Stimulated activated naive B cell treated with anti-CD40 and anti-IgM and Interleukin-4, amounts not matched to agents 10 μg/mL and 1 μg/mL and 100 μg/mL, for 72 hours (primary cell): Measurements from ENCODE around the gene MMP1.

Experiments
- ATAC-seq, 2 donors: fragments of 150-1000 bp; cut with Tn5 transposase; replicated peaks; 2 replicates each; pipeline ENCODE4 v1.10.0; 2021; ENCODE audit warnings: moderate library complexity in 1 of 2
- DNase-seq: peaks from one replicate; pipeline ENCODE4 v3.0.0; 2021
- H3K27ac Mint-ChIP-seq: one replicate; pipeline ENCODE4 v1.8.0; 2022; ENCODE audit warnings: mild to moderate bottlenecking, mixed read lengths
- H3K27me3 Mint-ChIP-seq, 2 donors: one replicate each; pipeline ENCODE4 v1.8.0; 2022; ENCODE audit warnings: mixed read lengths in 2 of 2
- H3K36me3 Mint-ChIP-seq, 2 donors: one replicate each; pipeline ENCODE4 v1.8.0; 2022; ENCODE audit warnings: mixed read lengths in 2 of 2, mild to moderate bottlenecking in 1 of 2
- H3K4me1 Mint-ChIP-seq, 2 donors: one replicate each; pipeline ENCODE4 v1.8.0; 2022; ENCODE audit warnings: mixed read lengths in 2 of 2, mild to moderate bottlenecking in 1 of 2
- H3K4me3 Mint-ChIP-seq, 2 donors: one replicate each; pipeline ENCODE4 v1.8.0; 2022; ENCODE audit warnings: mild to moderate bottlenecking in 2 of 2, mixed read lengths in 2 of 2, moderate library complexity in 1 of 2
- H3K9me3 Mint-ChIP-seq, 2 donors: one replicate each; pipeline ENCODE4 v1.8.0; 2022; ENCODE audit warnings: mixed read lengths in 2 of 2, mild to moderate bottlenecking in 1 of 2

The MMP1 gene

DNA sequence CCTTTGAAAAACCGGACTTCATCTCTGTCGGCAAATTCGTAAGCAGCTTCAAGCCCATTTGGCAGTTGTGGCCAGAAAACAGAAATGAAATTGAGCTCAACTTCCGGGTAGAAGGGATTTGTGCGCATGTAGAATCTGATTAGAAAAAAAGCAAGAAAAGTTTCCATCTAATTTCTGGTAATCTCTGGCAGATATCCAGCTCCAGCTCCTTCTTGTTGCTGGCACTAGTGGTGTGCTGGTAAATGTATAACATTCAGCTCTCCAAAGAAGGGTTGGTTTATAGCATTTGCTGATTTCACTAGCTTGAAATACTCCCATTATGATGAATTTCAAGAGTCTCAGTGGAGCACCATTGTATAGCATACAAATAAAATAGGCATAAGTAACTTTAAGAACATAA, 5.4 kb downstream of the MMP1 start:
- DNase-seq (no peak), ATAC-seq (no peak)
- Mint-ChIP-seq H3K27ac (no peak overlapping the region), H3K27me3 (peaks cover 0 to 5% of the 10 kb centered on the region in 2 donors), H3K36me3 (no peaks in the 10 kb centered on the region), H3K4me1 (peaks cover 0 to 6% of the 10 kb centered on the region in 2 donors), H3K4me3 (no peak overlapping the region), H3K9me3 (no peaks in the 10 kb centered on the region)

DNA sequence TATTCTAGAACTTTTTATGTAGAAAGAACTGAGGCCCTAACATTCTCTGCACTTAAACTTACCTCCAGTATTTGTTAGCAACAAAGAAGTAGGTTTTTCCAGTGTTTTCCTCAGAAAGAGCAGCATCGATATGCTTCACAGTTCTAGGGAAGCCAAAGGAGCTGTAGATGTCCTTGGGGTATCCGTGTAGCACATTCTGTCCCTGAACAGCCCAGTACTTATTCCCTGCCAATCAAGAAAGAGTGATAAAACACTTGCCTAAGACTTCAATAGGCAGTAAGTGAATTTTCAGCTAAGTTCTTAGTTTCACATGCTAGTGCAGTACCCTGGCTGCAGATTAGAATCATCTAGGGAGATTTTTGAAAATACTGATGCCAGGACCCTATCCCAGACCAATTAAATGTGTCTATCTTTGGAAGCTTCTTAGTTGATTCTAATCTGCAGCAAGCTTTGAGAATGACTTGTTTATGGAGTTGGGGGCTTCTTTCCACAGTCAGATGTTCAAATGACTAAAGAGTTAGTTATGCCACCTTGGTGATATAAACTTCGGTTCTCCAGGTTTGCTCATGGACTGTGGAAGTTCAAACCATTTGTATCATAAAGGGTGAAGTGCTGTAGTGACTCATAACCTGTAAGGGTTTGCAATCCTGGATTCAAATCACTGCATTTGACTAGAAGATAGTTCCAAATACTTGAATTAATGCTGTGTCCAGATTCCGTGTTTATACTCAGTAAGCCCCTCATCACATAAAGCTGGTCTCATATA, 6.5 kb downstream of the MMP1 start:
- Mint-ChIP-seq H3K9me3 (no peaks in the 10 kb centered on the region), H3K4me1 (peaks cover 0 to 6% of the 10 kb centered on the region in 2 donors), H3K4me3 (no peak overlapping the region), H3K36me3 (no peaks in the 10 kb centered on the region), H3K27ac (no peak overlapping the region), H3K27me3 (peaks cover 0 to 5% of the 10 kb centered on the region in 2 donors)
- DNase-seq (no peak), ATAC-seq (no peak)

DNA sequence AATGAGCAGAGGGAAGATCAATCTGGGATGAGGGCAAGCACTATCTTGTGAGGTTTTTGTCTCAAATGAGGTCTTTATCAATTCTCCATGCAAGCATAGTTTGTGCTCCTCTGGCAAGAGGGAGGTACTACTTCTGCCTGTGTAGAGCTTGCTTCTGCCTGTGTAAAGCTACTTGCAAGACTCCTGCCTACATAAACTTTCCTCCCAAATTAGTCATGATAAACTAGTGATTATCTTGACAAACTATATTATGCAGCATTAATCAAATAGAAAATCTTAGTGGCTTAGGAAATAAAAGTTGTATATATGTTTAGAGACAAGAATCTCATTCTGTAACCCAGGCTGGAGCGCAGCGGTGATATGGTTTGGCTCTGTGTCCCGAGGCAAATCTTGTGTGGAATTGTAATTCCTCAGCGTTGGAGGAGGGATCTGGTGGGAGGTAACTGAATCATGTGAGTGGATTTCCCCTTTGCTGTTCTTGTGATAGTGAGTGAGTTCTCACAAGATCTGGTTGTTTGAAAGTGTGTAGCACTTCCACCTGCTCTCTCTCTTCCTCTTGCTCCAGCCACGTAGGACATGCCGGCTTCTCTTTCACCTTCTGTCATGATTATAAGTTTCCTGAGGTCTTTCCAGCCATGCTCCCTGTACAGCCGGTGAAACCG, 9.5 kb downstream of the MMP1 start:
- H3K4me3 Mint-ChIP-seq, result no peak overlapping the region

DNA sequence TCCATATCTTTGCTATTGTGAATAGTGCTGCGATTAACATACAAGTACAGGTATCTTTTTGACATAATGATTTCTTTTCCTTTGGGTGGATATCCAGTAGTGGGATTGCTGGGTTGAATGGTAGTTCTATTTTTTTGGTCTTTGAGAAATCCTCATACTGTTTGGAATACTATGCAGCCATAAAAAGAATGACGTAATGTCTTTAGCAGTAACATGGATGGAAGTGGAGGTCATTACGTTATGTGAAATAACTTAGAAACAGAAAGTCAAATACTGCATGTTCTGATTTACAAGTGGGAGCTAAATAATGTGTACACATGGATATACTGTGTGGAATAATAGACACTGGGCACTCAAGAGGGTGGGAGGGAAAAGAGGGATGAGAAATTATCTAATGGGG, 13.6 kb downstream of the MMP1 start:
- no peak for DNase-seq
- Mint-ChIP-seq H3K36me3 (no peaks in the 10 kb centered on the region), H3K27me3 (peaks cover 11 to 19% of the 10 kb centered on the region in 2 donors), H3K4me1 (no peaks in the 10 kb centered on the region), H3K27ac (no peak overlapping the region), H3K9me3 (peaks cover 0 to 3% of the 10 kb centered on the region in 2 donors), H3K4me3 (no peak overlapping the region)
- ATAC-seq, result no peak

More for the DNA sequence above, 9.5 kb downstream of the MMP1 start:
- DNase-seq (no peak), ATAC-seq (no peak)
- Mint-ChIP-seq H3K27me3 (peaks cover 4 to 9% of the 10 kb centered on the region in 2 donors), H3K4me1 (no peaks in the 10 kb centered on the region), H3K9me3 (peaks cover 0 to 3% of the 10 kb centered on the region in 2 donors), H3K27ac (no peak overlapping the region), H3K36me3 (no peaks in the 10 kb centered on the region)

DNA sequence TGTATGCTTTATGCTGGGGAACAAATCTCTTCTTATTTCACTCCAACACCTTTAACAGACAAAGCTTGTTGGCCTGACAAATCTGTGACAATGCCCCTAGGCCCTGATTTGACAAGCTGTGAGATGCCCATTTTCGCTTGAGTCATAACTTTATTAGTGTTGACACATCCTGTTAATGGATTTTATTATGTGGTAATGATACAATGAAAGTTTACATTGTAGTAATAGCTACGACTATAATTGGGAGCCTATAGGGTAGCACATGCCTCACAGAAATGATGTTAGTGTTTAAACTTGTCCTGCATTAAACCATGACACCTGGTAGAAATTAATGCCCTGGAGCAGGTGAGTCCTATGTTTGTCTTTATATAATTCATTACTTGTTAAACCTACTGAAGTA, 14.2 kb downstream of the MMP1 start:
- H3K9me3 Mint-ChIP-seq, result peaks cover 0 to 3% of the 10 kb centered on the region in 2 donors
- H3K4me3 Mint-ChIP-seq, result no peak overlapping the region
- DNase-seq, result no peak
- no peak overlapping the region for H3K27ac Mint-ChIP-seq
- H3K27me3 Mint-ChIP-seq, result peaks cover 11 to 16% of the 10 kb centered on the region in 2 donors
- no peak for ATAC-seq
- no peaks in the 10 kb centered on the region for H3K36me3 Mint-ChIP-seq
- no peaks in the 10 kb centered on the region for H3K4me1 Mint-ChIP-seq

DNA sequence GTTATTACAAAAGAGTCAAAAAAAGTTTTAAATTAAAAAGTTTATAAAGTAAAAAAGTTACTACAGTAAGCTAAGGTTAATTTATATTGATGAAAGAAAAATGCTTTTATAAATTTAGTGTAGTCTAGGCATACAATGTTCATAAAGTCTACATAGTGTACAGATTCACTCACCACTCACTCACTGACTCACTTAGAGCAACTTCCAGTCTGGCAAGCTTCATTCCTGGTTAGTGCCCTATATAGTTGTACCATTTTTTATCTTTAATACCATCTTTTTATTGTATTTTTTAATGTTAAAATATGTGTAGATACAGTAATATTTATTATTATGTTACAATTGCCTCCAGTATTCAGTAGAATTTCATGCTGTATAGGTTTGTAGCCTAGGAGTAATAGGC, 14.9 kb downstream of the MMP1 start:
- Mint-ChIP-seq H3K27ac (no peak overlapping the region), H3K9me3 (peaks cover 0 to 3% of the 10 kb centered on the region in 2 donors), H3K4me1 (no peaks in the 10 kb centered on the region), H3K4me3 (no peak overlapping the region), H3K36me3 (no peaks in the 10 kb centered on the region), H3K27me3 (peaks cover 11 to 16% of the 10 kb centered on the region in 2 donors)
- no peak for ATAC-seq
- no peak for DNase-seq

DNA sequence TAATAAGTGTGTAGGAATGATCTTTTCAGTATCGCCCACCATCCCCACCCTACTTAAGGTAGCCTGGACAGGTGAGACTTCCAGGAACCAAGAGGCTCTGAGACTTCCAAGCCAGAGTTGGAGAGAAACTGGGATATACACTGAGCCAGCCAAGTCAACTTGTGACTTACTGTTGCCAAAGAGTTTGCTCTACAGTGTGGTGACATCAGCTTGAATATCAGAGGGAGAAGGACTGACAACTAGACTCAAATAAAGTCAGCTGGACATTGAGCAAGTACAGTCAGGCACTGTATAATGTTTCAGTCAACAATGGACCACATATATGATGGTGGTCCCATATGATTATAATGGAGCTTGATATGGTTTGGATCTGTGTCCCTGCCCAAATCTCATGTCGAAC, 16.3 kb downstream of the MMP1 start:
- Mint-ChIP-seq H3K27ac (no peak overlapping the region), H3K36me3 (no peaks in the 10 kb centered on the region), H3K27me3 (peaks cover 11 to 16% of the 10 kb centered on the region in 2 donors), H3K9me3 (peaks cover 0 to 3% of the 10 kb centered on the region in 2 donors), H3K4me3 (no peak overlapping the region), H3K4me1 (no peaks in the 10 kb centered on the region)
- ATAC-seq (no peak), DNase-seq (no peak)

DNA sequence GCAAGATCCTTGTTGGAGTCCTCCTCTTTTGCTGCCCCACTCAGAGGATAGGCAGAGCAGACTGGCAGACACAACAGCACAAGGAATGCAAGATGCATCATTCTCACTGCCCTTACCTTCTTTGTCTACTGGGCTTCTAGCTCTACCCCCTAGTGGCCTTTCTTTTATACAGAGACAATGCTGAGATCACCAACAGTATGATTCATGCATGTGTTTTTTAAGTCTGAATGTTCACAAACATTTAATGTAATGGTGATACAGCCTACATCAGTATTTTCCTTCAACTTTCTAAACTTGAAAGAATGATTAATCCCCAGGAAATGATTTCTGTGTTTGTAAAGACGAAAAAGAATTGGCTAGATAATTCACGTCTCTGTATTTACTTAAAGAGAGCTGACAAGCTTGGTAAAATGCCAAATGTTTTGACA, 17.5 kb downstream of the MMP1 start, which contains the start of gene MMP10:
Gene MMP10 (minus strand): TSS at position 138 of the 428 bp plus-strand sequence. CDS start 37 bp downstream, at position 101.
- DNase-seq, result no peak
- peaks cover 11 to 16% of the 10 kb centered on the region in 2 donors for H3K27me3 Mint-ChIP-seq
- H3K27ac Mint-ChIP-seq, result no peak within 1 kb of the TSS
- H3K9me3 Mint-ChIP-seq, result peaks cover 0 to 3% of the 10 kb centered on the region in 2 donors
- no peak within 1 kb of the TSS for H3K4me3 Mint-ChIP-seq
- H3K36me3 Mint-ChIP-seq, result no peaks in the 10 kb centered on the region
- no peaks in the 10 kb centered on the region for H3K4me1 Mint-ChIP-seq
- ATAC-seq, result peak in 1 of 2 donors; percentile 47

DNA sequence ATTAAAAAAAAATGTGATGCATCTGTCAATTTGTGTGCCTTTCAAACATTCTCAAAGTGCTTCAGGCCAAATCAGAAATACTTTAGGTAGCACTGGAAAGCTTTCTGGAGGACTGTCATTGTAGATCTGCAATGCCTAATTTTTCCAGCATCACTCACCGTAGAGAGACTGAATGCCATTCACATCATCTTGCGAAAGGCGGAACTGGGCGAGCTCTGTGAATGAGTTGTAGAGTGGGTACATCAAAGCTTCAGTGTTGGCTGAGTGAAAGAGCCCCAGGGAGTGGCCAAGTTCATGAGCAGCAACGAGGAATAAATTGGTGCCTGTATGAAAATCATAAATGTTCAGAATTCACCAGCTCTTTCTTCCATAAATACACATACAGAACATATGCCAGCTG, 21.5 kb downstream of the MMP1 start:
- no peak overlapping the region for H3K27ac Mint-ChIP-seq
- no peaks in the 10 kb centered on the region for H3K4me1 Mint-ChIP-seq
- peaks cover 11 to 16% of the 10 kb centered on the region in 2 donors for H3K27me3 Mint-ChIP-seq
- ATAC-seq (no peak), DNase-seq (no peak)
- no peak overlapping the region for H3K4me3 Mint-ChIP-seq
- H3K9me3 Mint-ChIP-seq, result no peaks in the 10 kb centered on the region
- no peaks in the 10 kb centered on the region for H3K36me3 Mint-ChIP-seq

DNA sequence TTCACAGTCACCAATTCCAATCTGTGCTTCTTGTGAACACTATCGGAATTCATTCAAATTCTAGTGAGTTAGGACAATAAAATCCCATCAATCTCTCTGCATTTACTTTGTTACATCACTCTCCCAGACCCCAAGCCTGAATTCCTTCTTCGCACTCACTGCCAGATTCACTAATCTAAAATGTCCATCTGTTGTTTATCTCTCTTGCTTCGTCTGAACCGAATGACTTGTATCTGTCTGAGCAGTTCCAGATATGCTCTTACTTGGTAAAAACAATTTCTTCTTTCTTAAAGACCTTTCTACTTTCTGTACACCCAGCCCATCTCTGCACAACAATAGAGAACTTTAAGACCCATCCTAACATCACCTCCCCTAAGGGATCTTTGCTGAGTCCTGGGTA, 24.6 kb downstream of the MMP1 start:
- H3K27me3 Mint-ChIP-seq, result peaks cover 18 to 29% of the 10 kb centered on the region in 2 donors
- ATAC-seq (no peak), DNase-seq (no peak)
- no peaks in the 10 kb centered on the region for H3K36me3 Mint-ChIP-seq
- H3K4me1 Mint-ChIP-seq, result no peaks in the 10 kb centered on the region
- no peak overlapping the region for H3K27ac Mint-ChIP-seq
- no peak overlapping the region for H3K4me3 Mint-ChIP-seq
- H3K9me3 Mint-ChIP-seq, result no peaks in the 10 kb centered on the region

DNA sequence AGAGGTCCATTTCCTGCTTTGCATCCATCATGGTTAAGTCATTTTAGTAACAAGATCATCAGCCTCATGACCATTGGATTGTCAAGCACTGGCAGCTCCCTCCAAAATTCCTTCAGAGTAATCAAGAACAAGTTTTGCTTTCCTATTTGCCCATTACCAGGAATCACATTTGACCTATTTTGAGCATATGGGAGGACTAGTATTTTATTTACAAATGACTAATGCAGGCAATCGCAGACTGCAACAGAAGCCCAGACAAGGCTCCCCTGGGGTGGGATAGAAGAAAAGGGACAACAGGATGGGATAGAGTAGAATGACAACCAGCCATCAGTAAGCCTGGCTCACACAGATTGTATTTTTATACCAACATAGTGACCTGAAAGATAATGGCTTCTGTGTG, 26.6 kb downstream of the MMP1 start:
- peaks cover 21 to 30% of the 10 kb centered on the region in 2 donors for H3K27me3 Mint-ChIP-seq
- H3K4me3 Mint-ChIP-seq, result no peak overlapping the region
- no peak for DNase-seq
- H3K27ac Mint-ChIP-seq, result no peak overlapping the region
- no peaks in the 10 kb centered on the region for H3K36me3 Mint-ChIP-seq
- no peaks in the 10 kb centered on the region for H3K9me3 Mint-ChIP-seq
- no peaks in the 10 kb centered on the region for H3K4me1 Mint-ChIP-seq
- ATAC-seq, result no peak

DNA sequence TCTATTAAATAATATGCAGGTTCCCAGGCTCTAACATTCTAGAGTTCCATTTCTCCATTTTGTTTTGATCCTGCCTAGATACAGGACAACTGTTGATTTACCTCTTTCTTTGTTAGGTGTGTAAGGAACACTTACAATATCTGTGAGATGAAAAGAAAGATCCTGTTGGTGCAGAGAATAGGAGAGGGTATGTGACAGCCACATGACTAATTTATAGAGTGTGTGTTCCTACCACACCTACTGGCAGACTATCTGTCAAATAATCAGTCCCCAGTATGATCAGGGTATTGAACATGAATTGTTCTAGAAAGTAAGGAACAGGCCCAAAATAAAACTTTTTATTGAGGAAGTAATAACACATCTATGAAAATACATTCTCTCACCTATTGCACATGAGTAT, 27.8 kb downstream of the MMP1 start:
- Mint-ChIP-seq H3K27me3 (peaks cover 21 to 30% of the 10 kb centered on the region in 2 donors), H3K4me3 (no peak overlapping the region), H3K27ac (no peak overlapping the region), H3K4me1 (no peaks in the 10 kb centered on the region), H3K36me3 (no peaks in the 10 kb centered on the region), H3K9me3 (no peaks in the 10 kb centered on the region)
- DNase-seq, result no peak
- no peak for ATAC-seq

DNA sequence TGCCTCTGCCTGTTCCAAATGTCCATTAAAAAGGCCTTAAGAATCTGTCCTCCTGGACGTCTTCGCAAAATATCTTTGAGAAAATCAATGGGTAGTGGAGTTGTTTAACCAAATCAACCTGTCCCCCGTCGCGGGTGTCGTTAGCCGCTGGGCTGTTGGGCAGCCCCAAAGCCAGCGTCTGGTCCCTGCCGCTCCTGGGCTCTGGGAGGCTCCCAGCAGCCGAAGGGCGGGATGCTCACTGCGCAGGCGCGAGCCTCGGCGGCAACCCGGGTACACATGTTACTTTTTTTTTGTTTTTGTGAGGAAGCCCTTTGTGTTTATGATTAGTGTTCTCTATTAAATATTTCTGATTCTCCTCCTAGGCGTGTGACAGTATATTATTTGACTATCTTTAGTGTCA, 30.2 kb downstream of the MMP1 start:
- H3K4me1 Mint-ChIP-seq, result no peaks in the 10 kb centered on the region
- no peak overlapping the region for H3K4me3 Mint-ChIP-seq
- H3K27me3 Mint-ChIP-seq, result peaks cover 19 to 22% of the 10 kb centered on the region in 2 donors
- ATAC-seq (no peak), DNase-seq (no peak)
- H3K36me3 Mint-ChIP-seq, result no peaks in the 10 kb centered on the region
- no peak overlapping the region for H3K27ac Mint-ChIP-seq
- no peaks in the 10 kb centered on the region for H3K9me3 Mint-ChIP-seq

DNA sequence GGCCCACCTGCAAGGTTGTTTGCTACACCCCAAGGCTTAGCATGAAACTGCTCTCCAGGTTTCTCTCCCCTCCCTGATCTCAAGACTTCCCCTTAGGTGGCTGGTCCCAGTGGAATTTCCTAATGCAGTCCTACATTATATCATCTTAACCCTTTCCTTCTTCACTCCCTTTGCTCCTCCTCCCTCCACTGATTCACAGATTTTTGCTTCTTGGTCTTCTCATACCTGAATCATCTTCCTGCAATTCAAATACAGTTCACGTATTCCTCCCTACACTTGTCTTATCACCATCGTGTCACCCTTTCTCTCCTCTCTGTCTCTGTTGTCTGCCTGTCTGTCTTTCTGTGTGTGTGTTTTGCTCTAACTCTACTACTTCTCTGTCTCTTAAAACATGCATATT, 34.5 kb downstream of the MMP1 start:
- no peak overlapping the region for H3K27ac Mint-ChIP-seq

DNA sequence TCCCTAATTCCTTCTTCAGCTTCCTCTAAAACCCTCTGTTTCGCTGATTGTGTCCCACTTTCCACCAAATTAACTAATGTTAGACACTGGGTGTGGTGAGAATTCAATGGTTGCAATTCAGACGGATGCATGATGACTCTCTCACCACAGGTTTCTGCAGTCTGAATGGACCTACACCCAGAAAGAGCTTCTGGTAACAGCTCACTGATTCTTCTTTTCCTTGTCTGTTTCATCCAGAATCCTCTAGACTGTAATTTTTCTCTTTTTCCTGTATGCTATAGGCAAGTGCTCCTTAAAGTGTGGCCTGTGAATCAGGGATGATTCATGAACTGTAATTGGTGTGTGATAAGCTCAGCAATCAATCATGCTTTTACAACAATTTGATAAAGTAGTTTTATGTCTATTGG, 35.6 kb downstream of the MMP1 start:
- Mint-ChIP-seq H3K27me3 (peaks cover 13 to 14% of the 10 kb centered on the region in 2 donors), H3K4me3 (no peak overlapping the region), H3K9me3 (no peaks in the 10 kb centered on the region), H3K4me1 (peaks cover 0 to 5% of the 10 kb centered on the region in 2 donors), H3K36me3 (no peaks in the 10 kb centered on the region), H3K27ac (no peak overlapping the region)
- ATAC-seq, result no peak
- no peak for DNase-seq

More for the DNA sequence above, 34.5 kb downstream of the MMP1 start:
- no peak for DNase-seq
- H3K4me3 Mint-ChIP-seq, result no peak overlapping the region
- peaks cover 8 to 10% of the 10 kb centered on the region in 2 donors for H3K27me3 Mint-ChIP-seq
- H3K4me1 Mint-ChIP-seq, result peaks cover 0 to 1% of the 10 kb centered on the region in 2 donors
- H3K36me3 Mint-ChIP-seq, result no peaks in the 10 kb centered on the region
- ATAC-seq, result no peak
- no peaks in the 10 kb centered on the region for H3K9me3 Mint-ChIP-seq
